ENCODE results near the gene CYS1. TPM values are rescaled to one million over a fixed set of nuclear protein-coding genes. Genes with fewer than 3 reads are reported as not detected.

CYS1 gene
- total and polyA plus RNA-seq, 2 of the 13 experiments (the other 11 are each of a cell fraction or from before 2014, with no cell fraction given) = 0.04 TPM; not detected in 1

DNA sequence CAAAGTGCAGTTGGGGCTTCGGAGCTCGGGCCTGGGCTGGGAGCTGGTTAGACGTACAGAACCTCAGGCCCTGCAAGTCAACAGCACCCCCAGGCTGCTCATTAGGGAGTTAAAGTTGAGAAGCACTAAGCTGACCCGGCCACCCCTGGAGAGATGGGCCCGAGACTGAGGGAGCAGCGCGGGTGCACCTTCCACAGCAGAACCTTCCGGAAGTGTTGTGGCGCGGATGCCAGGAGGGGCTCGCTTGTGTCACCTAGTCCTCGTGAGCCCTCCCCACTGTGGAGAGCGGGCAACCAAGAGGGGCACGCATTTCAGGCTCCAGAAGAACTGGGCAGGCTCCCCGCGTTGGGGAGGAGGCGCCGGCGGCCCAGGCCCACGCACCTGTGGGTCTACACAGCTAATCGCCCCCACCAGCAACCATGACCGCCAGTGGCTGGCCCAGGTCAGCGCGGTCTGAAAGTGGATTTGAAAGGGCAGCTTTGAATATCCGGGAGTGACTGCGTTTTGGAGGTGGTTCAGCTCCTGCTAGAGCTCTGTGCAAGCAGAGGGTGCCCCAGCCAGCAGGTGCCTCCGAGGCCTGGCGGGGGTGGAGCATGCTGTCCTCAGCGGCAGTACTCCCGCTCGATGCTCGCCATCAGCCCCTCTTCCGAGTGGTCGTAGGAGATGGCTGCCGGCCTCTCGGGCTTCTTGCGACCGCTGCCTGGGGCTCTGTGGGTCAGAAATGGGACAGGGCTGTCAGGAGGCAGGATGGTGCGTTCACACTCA, 21.8 kb downstream of the CYS1 start:
- no peaks in the 10 kb centered on the region for H3K9me3 ChIP-seq (ENCODE audit: low read length)
- BruUV-seq (replicated peaks) = no TSS peak
- H2AFZ ChIP-seq (ENCODE audit: low read length) = no peak overlapping the region
- H4K20me1 ChIP-seq (ENCODE audit: insufficient read depth, low read length) = no peaks in the 10 kb centered on the region
- in situ Hi-C loops (cut with HindIII; ENCODE audit: extremely low pct_ligation_motif_present, low pct_unique_long_range_greater_than_20kb) (no loop called here), intact Hi-C loops (cut with micrococcal nuclease; ENCODE audit: unreplicated experiment) (no loop called here)
- WGBS (ENCODE audit: low lambda C conversion rate) = 76% methylated on average over 31 of the region's 39 CpGs
- H3K4me3 ChIP-seq (replicated peaks in 1 of 3; ENCODE audit: insufficient read depth in 1 of 3, low read depth in 2 of 3, low read length in 3 of 3) = peak overlapping the region in 1 of 3 experiments; percentile 74; a peak in 1 of 6 replicates
- no peak overlapping the region for H3K9ac ChIP-seq (ENCODE audit: insufficient read depth, low read depth, low read length)
- ATAC-seq = peak; percentile 40
- no peak for FAIRE-seq
- no peak overlapping the region for H3K27ac ChIP-seq (ENCODE audit: extremely low read length, insufficient read depth, low read length)
- no peaks in the 10 kb centered on the region; a peak in 3 of 5 replicates for H3K36me3 ChIP-seq (replicated peaks in 1 of 2; ENCODE audit: control insufficient read depth in 1 of 2, insufficient read depth in 2 of 2, low read length in 2 of 2)
- no peaks in the 10 kb centered on the region for H3K79me2 ChIP-seq (ENCODE audit: insufficient read depth, low read length)
- TF ChIP-seq MEIS1 (CRISPR knock-in tag; IDR thresholded peaks at IDR 0.05; ENCODE audit: borderline replicate concordance) = peak; percentile 43; the same call in 1 of the 2 replicates
- TF ChIP-seq CBX1 (IDR thresholded peaks at IDR 0.05; ENCODE audit: low read depth) = no peak
- TF ChIP-seq, protein P1, sequence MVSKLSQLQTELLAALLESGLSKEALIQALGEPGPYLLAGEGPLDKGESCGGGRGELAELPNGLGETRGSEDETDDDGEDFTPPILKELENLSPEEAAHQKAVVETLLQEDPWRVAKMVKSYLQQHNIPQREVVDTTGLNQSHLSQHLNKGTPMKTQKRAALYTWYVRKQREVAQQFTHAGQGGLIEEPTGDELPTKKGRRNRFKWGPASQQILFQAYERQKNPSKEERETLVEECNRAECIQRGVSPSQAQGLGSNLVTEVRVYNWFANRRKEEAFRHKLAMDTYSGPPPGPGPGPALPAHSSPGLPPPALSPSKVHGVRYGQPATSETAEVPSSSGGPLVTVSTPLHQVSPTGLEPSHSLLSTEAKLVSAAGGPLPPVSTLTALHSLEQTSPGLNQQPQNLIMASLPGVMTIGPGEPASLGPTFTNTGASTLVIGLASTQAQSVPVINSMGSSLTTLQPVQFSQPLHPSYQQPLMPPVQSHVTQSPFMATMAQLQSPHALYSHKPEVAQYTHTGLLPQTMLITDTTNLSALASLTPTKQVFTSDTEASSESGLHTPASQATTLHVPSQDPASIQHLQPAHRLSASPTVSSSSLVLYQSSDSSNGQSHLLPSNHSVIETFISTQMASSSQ (IDR thresholded peaks at IDR 0.05; ENCODE audit: low read depth) = no peak
- TF ChIP-seq, protein P1 (CRISPR knock-in tag; IDR thresholded peaks at IDR 0.05; ENCODE audit: borderline replicate concordance) = no peak
- TF ChIP-seq, protein P2, sequence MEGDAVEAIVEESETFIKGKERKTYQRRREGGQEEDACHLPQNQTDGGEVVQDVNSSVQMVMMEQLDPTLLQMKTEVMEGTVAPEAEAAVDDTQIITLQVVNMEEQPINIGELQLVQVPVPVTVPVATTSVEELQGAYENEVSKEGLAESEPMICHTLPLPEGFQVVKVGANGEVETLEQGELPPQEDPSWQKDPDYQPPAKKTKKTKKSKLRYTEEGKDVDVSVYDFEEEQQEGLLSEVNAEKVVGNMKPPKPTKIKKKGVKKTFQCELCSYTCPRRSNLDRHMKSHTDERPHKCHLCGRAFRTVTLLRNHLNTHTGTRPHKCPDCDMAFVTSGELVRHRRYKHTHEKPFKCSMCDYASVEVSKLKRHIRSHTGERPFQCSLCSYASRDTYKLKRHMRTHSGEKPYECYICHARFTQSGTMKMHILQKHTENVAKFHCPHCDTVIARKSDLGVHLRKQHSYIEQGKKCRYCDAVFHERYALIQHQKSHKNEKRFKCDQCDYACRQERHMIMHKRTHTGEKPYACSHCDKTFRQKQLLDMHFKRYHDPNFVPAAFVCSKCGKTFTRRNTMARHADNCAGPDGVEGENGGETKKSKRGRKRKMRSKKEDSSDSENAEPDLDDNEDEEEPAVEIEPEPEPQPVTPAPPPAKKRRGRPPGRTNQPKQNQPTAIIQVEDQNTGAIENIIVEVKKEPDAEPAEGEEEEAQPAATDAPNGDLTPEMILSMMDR (CRISPR knock-in tag; IDR thresholded peaks at IDR 0.05) = peak; percentile 52
- peak; percentile 52 for TF ChIP-seq STAG1 (CRISPR knock-in tag; IDR thresholded peaks at IDR 0.05)
- no peak for TF ChIP-seq ZNF761 (CRISPR knock-in tag; conservative IDR thresholded peaks at IDR 0.05)
- TF ChIP-seq SMARCE1 (IDR thresholded peaks at IDR 0.05; ENCODE audit: borderline replicate concordance) = no peak
- no peak for TF ChIP-seq ZNF879 (CRISPR knock-in tag; IDR thresholded peaks at IDR 0.05)
- TF ChIP-seq, protein P3, sequence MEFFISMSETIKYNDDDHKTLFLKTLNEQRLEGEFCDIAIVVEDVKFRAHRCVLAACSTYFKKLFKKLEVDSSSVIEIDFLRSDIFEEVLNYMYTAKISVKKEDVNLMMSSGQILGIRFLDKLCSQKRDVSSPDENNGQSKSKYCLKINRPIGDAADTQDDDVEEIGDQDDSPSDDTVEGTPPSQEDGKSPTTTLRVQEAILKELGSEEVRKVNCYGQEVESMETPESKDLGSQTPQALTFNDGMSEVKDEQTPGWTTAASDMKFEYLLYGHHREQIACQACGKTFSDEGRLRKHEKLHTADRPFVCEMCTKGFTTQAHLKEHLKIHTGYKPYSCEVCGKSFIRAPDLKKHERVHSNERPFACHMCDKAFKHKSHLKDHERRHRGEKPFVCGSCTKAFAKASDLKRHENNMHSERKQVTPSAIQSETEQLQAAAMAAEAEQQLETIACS (CRISPR knock-in tag; IDR thresholded peaks at IDR 0.05) = no peak
- TF ChIP-seq ZNF274 (CRISPR knock-in tag; IDR thresholded peaks at IDR 0.05) = 0 out of 2 replicates have a peak, but pooled peaks have one; percentile 2
- no peak for TF ChIP-seq TGIF2 (CRISPR knock-in tag; IDR thresholded peaks at IDR 0.05)
- ChIA-PET CTCF (ENCODE audit: low intra/inter-chr PET ratio, low total read pairs) (no interaction called here), POLR2A (interaction anchor here (1.0 to 2.0 kb wide), 5 partner anchors 8 to 215 kb away, joined by 3 to 7 read pairs (median 6); partner anchors contain the start of genes KLF11 and TAF1B)
- H3K27me3 ChIP-seq (ENCODE audit: control insufficient read depth in 1 of 2, insufficient read depth in 2 of 2, low read length in 2 of 2) = peaks cover 8 to 28% of the 10 kb centered on the region in 2 experiments; a peak in 3 of 5 replicates
- H3K4me2 ChIP-seq (ENCODE audit: low read depth, low read length) = peak overlapping the region; percentile 89
- peaks cover 38% of the 10 kb centered on the region for H3K4me1 ChIP-seq (ENCODE audit: insufficient read depth, low read length)
- DNase-seq (ENCODE audit: low spot score) = no peak

Measured in HepG2 (cell line).